ENCODE results near the gene LY6G6D.

The LY6G6D gene

GRCh38 chr6:31721351-31722020 lies 6.3 kb downstream of the LY6G6D start, which contains the start of gene LY6G6C:
LY6G6C (minus strand) TSS chr6:31721746; CDS start chr6:31721679, 67 bp downstream.
- no peak for DNase-seq

- no peak for DNase-seq
Measured at GRCh38 chr6:31722173-31722572, 7.0 kb downstream of the LY6G6D start.

- no peak for DNase-seq
Measured at GRCh38 chr6:31723245-31723979, 8.3 kb downstream of the LY6G6D start, which contains the start of gene MPIG6B. MPIG6B (plus strand) TSS chr6:31723373; CDS start chr6:31723384, 11 bp downstream.

- DNase-seq: no peak
Measured at GRCh38 chr6:31723980-31724691, 9.0 kb downstream of the LY6G6D start.

- peak; percentile 36 for DNase-seq
Measured at GRCh38 chr6:31725502-31726350, 10.6 kb downstream of the LY6G6D start.

GRCh38 chr6:31727034-31727716 lies 12.0 kb downstream of the LY6G6D start:
- no peak for DNase-seq

- peak; percentile 96 for DNase-seq
Measured at GRCh38 chr6:31727717-31728671, 12.8 kb downstream of the LY6G6D start.

GRCh38 chr6:31728767-31729514 lies 13.8 kb downstream of the LY6G6D start, which contains the start of gene DDAH2:
DDAH2 (minus strand) TSS chr6:31729299; CDS start chr6:31729161, 138 bp downstream.
- no peak for DNase-seq

GRCh38 chr6:31729515-31729978 lies 14.4 kb downstream of the LY6G6D start:
- DNase-seq: peak; percentile 84

- peak; percentile 67 for DNase-seq
Measured at GRCh38 chr6:31729979-31730630, 15.0 kb downstream of the LY6G6D start.

GRCh38 chr6:31730631-31731086 lies 15.5 kb downstream of the LY6G6D start:
- no peak for DNase-seq

GRCh38 chr6:31732029-31732428 lies 16.9 kb downstream of the LY6G6D start:
- DNase-seq: no peak

GRCh38 chr6:31733734-31734133 lies 18.6 kb downstream of the LY6G6D start:
- no peak for DNase-seq

GRCh38 chr6:31734247-31734820 lies 19.2 kb downstream of the LY6G6D start:
- no peak for DNase-seq

- DNase-seq: peak; percentile 77
Measured at GRCh38 chr6:31734821-31735406, 19.8 kb downstream of the LY6G6D start.

- peak; percentile 89 for DNase-seq
Measured at GRCh38 chr6:31736021-31736767, 21.0 kb downstream of the LY6G6D start, which contains the start of gene CLIC1. CLIC1 (minus strand) TSS chr6:31736530; CDS start chr6:31736300, 230 bp downstream.

- DNase-seq: peak; percentile 35
Measured at GRCh38 chr6:31736768-31737314, 21.7 kb downstream of the LY6G6D start.
